WTC11 (cell line): ENCODE results near the gene CPO.

Source experiments
- CTCF ChIP-seq: fragments of 200-600 bp; IDR thresholded peaks from 2 replicates; pipeline ENCODE4 v1.8.0; 2022; ENCODE audit warnings: antibody characterized with exemption
- EMX1 ChIP-seq: fragments of 250-450 bp; sonication (Bioruptor Pico); IDR thresholded peaks from 2 replicates; pipeline ENCODE4 v1.8.0; 2021; ENCODE audit warnings: mild to moderate bottlenecking

- no peak for TF ChIP-seq CTCF
- TF ChIP-seq EMX1 (CRISPR knock-in tag), result no peak
Observed at GRCh38 chr2:206958261-206958660, 18.9 kb downstream of the CPO start.
